Hippocampal formation (tissue), 2 donors: ENCODE measurements around the gene NME3.

Source experiments
- DNase-seq, 2 donors: peaks; one replicate each; lab custom pipeline; 2025; lab: John Stamatoyannopoulos, UW

NME3 gene

DNA sequence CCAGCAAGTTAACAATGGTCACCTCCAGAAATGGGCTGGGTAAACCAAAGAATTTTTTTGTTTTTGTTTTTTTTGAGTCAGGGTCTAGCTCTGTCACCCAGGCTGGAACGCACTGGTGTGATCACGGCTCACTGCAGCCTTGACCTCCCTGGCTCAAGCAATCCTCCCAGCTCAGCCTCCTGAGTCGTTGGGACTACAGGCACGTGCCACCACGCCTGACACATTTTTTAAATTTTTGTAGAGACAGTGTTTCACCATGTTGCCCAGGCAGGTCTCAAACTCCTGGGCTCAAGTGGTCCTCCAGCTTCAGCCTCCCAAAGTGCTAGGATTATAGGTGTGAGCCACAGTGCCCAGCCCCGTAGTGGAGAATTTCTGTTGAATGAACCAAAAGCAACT, 9.3 kb upstream of the NME3 start:
- no peak for DNase-seq

DNA sequence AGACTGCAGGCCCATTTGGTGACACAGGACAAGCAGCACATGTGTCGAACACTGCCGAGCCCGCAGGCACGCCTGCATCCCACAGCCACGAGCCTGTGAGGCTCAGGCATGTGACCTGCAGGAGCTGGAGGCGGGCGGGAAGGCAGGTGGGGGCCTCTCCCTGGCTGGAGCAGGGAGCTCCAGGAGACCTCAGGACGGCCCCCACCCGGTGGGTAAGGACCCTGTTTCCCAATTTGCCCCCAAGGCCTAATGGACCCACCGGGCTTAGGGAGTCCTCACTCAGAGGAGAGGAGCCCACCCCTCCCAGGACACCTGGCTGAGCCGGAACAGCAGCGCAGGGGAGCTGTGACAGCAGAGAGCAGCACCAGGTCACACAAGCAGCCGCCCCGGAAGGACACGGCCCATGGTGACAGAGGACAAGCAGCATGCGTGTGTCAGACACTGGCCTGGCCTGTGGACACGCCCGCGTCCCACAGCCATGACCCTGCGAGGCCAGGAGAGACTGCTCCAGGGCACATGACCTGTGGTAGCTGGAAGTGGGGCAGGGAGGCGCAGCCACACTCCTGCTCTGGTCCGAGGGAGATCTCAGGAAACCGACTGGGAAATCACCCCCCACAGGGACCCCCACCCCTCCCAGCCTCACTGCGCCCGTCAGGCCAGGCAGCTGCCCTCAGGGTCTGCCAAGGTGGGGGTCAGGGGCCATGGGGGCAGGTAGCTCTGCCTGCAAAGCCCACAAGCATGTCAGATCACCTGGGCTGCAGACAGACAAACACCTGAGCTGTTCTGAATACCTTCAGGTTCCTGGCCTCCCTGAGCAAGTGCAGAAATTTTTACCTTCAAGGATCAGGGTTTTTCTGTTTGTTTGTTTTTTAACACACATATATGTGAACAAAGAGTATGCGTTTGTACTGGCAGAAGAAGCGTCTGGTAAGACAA, 8.7 kb upstream of the NME3 start:
- no peak for DNase-seq

DNA sequence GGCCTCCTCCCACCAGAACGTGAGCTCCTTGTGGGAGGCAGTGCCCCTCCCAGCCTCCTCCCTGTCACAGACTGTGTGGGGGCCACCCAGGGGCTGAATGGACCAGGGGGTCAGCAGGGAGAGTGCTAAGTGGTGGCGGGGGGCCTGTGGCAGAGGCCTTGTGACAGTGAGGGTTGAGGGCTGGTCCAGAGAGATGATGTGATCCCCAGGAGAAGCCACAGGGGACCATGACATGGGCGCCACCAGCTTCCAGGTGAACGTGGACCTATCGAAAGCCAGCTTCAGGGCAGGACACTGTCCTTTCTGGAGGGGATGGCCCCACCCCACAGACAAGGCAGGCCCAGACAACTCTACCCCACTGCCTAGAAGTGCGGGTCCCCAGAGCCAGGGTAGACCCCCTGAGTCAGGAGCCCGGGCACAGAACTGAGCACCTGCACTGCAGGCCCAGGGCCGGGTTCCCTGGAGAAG, 7.9 kb upstream of the NME3 start:
- no peak for DNase-seq

DNA sequence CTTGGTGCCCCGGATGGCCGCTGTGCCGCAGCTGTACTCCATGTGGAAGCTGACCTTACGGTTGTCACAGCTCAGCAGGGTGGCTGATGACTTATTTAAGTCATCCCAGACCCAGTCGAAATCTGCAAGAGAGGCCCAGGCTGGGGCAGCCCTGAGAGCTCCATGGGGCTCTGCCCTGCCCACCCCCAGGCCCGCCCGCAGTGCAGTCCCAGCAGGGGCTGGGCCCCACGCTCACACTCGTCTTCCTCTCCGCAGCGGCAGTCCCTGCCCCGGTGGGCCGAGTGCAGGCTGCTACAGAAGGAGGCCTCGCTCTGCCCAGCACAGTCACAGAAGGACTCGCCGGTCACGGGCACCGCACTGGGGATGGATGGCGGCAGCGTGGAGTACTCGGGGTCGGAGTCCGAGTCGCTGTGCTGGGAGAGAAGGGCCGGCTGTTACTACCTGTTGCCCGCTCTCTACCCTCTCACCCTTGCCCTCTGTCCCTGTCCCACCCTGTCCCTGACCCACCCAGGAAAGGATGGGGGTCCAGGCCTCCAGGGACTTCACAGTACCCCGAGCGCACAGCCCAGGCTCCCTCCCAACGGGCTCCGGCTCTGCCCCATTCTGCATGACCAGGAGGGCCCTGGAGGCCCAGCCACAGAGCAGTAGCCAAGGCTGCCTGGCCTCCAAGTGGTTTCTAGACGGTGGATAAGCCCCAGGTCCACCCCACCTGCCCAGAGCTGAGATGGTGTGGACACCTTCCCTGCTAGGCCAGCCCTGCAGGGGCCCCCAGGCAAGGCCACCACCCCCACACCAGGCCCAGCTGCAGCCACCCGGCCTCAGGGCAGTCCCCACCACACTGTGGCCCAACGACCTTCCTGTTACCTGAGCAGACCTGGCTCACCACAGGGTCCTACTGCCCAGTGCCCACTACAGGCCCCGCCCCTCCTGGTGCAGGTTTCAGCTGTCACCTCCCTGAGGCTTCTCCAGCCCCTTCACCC, 7.1 kb upstream of the NME3 start:
- DNase-seq: no peak

DNA sequence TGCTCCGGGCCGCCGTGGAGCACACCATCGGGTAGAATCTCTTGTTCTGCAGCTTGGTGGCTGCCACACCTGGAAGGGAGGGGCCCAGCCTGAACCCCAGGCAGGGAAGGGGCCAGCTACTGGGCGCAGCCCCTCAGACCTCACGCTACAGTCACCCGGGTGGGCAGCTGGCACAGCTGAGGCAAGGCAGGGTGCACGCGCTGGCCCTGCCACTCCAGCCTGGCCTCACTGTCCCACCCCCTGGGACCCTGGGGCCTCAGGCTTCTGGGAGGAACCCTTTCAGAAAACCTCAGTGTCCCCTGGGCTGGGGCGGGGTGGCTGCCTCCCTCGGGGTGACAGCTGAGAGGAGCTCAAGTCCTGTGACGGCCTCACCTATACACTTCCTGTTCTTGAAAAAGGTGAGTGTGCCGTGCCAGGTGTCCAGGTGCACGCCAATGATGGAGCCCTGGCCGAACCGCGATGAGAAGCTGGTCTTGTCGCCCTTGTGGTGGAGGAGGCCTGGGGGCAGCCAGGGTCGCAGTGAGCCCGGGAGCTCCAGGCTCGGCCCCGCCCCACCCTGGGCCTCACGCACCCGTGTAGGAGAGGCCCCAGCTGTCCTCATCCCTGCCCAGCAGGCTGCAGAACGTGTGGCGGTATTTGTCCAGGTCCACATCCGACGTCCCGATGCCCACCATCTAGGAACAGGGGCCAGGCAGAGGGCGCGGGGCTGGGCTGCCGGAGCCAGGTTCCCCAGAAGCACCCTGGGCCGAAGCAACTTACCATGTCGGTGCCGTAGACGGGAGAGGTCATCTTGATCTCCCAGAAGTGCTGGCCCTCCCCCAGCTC, 6.2 kb upstream of the NME3 start:
- DNase-seq: no peak

DNA sequence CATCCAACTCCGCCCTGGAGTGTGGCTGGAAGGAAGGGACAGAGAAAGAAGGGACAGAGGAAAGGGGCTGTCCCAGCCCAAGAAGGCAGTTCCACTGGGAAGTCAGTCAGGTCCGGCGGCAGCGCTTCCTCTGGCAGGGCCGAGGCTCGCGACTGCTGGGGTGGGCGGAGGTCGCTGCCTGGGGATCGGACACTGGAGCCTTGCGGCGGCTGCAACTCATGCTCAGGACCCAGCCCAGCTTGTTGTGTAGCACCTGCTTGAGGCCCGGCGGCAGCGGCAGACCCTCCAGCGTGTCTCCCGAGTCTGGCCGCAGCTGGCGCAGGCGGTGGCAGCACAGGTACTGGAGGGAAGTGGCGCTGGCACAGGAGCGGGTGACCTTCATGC, 5.6 kb upstream of the NME3 start:
- no peak for DNase-seq

DNA sequence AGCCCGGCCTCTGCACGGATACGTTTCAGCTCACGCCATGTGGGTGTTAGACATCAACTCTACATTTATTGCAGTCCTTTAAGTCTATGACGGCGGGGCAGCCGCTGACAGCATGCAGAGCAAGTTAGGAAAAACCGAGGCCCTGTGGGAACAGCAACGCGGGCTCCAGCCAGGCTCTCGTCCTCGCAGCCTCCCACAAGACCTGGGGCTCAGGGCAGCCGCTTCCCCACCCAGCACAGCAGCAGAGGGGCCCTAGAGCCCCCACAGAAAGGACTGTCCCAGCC, 5.3 kb upstream of the NME3 start:
- DNase-seq: no peak

DNA sequence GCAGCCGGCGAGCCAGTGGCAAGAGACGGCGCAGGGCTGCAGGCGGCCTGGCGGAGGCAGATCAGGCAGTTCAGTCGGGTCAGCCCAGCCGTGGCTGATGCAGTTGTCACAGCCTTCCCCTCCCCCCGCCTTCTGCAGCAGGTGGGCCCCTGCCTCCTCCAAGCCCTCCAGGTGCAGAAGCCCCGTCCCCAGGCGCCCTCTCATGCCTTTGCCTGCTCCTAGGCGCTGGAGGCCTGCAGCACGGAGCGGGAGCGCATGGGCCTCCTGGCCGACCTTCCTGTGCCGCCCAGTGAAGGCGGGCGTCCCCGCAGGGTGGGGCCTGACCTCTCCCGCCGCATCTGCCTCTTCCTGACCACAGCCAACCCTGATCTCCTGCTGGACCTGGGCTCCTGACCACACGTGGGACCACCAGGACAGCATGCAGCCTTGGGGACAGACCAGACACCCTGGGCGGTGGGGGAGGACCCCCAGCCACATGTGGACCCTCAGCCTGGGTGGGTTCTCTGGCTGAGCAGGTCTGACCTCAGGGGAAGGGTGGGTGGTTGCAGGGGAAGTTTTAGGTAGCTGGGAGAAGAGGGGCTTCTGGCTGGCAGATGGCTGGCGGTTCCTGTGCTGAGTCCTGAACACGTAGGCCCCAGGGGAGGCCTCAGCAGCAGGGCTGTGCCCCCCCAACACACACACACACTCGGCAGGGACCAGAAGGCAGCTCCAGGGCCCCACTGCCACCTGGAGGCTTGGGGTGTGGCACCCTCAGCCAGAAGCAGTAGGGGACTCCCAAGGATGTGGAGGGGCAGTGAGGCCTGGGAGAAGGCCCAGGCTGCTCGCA, 4.7 kb upstream of the NME3 start:
- no peak for DNase-seq

DNA sequence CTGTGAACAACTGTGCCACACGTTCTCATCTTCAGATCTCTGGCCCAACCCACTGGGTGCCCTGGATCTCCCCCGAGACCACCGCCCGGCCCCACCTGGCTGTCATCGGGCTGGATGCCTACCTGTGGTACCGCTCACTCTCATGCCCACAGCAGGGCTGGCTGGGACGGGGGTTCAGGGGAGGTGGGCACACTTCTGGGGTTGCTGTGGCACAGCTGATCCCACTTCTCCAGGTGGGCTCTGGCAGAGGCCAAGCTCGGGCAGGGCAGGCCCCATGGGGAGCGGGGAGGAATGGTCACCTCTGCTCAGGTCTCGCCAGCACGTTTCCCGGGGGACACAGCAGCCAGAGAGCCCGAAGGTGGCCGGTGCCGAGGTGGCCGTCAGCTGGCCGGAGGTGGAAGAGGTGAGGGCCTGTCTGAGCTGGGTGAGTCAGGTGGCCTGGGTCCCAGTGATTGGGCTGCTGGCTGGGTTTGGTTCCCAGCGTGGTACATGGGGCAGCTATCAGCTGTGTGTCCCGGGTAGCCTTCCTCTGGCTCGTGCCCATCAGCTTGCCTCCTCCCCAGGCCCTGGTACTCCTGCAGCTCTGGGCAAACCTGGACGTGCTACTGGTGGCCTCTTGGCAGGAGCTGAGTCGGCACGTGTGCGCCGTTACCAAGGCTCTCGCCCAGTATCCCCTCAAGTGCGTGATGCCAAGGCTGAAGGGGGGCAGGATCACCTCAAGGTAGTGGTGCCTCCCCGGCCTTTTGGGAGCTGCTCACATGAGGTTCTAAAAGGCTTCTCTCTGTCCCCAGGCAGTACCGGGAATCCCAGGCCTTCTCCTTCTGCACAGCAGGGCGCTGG, 3.9 kb upstream of the NME3 start:
- DNase-seq: no peak

DNA sequence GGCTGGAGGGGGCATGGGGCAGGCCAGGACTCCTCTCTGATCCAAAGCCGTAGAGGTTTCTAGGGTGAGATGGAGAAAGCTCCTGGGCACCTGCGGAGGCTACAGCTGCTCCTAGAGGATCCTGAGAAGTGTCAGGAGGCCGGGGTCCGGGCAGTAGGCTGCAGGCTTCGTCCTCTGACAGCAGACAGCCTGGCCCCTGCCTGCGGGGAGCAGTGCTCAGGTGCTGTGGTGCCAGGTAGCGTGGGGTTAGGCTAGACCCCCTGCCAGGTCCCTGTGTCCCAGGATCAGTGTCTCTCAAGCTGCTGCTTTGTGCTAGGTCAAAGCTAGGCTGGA, 3.1 kb upstream of the NME3 start:
- DNase-seq: no peak

DNA sequence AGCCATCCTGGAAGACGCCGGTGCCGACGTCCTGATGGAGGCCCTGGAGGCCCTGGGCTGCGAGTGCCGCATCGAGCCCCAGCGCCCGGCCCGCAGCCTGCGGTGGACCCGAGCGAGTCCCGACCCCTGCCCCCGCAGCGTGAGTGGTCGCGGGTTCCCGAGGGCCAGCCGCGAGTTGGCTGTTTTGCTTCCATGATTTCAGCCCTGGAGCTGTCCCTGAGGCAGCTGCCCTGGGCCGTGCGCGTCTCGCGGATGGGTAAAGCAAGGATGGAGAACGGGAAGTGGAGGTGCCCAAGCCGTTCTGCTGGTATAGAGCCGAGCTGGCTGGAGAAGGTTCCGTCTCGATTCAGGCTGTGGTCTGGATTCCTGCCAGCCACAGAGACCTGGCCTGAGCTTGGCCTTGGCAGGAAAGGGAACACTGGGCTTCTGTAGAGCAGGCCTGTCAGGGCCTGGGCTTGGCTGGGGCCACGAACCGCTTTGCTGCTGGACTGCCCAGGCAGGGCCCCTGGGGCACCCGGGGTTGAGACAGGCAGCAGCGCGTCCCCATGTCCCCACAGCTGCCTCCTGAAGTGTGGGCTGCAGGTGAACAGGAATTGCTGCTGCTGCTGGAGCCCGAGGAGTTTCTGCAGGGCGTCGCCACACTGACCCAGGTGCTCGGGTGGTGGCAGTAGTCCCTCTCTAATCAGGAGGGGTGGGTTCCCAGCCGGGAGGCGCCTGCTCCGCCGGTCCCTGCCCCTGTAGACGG, 2.5 kb upstream of the NME3 start:
- DNase-seq: no peak

DNA sequence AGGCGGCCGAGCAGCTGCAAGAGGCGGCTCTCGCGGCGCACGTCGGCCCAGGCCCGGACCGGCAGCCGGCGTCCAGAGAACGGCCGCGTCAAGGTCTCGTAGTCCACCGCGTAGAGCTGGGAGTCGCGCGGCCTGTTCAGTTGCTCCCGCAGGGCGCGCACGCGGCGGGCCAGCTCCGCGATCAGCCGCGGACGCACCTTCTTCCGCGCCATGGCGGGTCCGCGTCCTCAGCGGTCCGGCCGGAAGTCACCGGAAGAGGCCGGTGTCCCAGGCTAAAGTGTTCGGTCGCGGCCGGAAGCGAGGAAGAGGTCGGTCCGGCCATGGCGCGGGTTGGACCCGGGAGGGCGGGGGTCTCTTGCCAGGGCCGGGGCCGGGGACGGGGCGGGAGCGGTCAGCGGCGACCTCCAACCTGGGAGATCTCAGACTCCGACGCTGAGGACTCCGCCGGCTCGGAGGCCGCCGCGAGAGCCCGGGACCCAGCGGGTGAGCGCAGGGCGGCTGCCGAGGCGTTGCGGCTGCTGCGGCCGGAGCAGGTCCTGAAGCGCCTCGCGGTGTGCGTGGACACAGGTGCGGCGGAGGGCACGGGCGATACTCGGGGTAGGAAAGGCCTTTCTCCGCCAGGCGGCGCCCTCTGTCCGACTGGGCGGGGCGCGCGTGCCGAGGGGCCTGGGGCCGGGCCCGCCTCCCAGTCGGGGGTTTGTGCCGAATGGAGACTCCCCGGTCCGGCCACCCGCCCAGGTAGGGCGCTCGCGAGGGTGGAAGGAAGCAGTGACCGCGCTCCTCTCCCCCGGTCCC, 1.8 kb upstream of the NME3 start, which contains the start of gene MRPS34:
TSS of gene MRPS34 (minus strand) at position 227 of the 795 bp plus-strand sequence. CDS start at position 212, 15 bp downstream.
- DNase-seq: peak; percentile 70 to 74

DNA sequence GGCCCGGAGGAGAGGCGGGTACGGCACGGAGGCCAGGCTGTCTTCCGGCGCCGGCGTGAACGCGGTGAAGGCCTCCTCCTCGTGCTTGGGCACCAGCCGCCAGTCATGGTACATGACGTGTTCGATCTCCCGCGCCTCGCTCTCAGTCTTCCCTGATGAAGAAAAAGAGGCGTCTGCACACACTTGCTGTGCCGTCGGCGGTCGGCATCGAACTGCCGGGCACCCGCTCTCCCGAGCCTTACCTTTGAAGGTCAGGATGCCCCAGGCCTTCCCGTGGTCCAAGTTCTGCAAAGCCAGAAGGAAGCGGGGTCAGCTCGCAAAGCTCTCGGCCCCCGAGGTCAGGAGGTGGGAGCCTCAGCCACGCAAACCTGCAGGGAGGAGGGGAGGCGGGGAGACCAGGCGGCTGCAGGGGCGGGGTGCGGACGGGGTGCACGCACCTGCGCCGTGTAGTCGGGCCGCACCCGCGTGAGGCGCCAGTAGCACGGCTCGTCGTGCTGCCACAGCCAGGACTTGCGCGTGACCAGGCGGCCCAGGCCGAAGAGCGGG, 1.1 kb upstream of the NME3 start, which contains the start of gene EME2:
TSS of gene EME2 (plus strand) at position 449 of the 546 bp plus-strand sequence. CDS start 418 bp downstream, outside the sequence.
- DNase-seq: no peak

DNA sequence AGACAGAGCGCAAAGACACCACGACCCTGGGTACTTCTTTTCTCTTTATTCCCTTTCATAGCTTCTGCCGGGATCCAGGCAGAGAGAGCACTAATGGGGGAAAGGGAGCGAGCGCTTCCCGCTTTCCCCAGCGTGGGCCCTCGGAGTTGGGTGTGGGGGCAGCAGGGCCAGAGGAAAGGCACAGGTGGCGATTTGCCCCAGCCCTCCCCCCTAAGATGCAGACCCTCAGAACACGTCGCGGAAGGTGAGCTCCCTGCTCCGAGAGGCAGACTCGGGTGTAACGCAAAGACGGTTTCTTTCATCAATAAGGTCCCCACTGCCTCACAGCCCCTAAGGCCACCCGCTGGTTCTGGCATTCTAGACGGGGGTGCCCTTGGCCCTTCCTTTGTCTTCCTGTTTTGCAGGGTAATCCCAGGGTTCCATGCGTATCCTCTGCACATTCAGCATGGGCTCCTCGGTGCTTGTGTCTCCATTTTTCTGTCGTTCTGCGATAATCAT, 570 bp upstream of the NME3 start:
- DNase-seq: no peak

DNA sequence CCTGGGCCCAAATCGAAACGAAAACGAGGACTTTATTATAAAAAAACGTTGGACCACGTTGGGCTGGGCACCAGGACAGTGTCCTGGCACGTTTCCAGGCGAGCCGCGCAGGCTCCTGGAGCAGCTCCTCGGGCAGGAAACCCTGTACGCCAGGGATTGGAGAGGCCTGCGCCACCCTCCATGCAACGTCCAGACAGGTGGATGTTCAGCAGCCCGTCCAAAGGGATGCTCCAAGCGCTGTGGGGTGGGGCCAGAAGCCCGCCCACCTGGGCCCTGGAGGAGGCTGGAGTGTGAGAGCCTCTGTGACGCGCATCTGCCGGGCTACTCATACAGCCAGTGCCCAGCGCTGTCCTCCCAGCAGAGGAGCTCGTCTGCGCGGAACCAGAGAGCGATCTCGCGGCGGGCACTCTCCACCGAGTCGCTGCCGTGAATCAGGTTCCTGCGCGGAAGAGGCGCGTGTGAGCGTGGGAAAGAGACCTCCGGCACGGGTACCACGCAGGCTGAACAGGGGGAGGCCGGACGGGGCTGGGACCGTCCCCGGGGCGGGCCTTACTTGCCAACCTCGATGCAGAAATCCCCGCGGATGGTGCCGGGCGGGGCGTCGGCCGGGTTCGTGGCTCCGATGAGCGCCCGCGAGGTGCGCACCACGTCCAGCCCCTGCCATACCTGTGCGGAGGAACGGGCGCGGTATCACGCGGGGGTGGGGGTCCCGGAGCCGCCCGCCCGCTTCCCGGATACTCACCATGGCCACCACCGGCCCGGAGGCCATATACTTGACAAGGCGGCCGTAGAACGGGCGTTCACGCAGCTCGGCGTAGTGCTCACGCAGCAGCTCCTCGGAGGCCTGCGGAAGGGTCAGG, 785 bp downstream of the NME3 start:
- DNase-seq: peak in 1 of 2 donors; percentile 14

DNA sequence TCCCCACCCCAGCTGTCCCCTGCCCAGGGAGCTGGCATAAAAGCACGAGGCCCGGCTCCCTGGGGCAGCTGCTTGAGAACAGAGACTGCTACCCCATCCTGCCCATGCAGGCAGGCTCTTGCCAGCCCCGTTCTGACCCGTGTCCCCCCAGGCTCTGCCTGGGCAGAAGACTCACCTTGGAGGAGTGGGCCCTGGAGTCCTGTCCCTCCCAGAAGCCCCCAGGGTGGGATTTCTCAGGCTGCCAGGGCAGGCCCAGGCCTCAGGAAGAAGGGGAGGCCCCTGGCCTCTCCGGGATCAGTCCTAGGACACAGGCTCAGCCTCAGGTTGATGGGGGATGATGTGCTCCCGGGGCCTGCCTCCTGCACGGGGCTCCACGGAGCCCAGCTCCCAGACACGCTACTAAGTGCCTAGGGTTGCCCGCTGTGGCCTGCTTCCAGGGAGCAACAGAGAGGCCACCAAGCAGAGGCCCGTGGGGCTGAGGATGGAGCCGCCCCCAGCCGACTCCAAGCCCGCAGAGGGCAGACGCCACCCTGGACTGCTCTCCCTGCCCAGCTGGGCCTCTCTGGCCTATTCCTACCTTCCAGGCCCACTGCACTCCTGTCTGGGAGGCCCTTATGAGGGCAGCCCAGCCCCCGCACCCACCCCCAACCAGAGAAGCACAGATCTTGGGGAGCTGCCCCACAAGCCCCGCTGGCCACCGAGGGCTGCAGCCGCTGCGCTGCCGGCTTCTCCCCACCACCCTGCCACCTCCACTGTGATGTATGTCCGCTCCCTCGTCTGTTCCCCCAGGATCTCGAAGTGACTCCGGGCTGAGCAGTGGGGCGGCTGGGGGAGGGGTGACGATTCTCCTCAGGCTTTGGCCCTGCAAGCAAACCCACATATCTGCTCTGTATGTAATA, 1.7 kb downstream of the NME3 start:
- no peak for DNase-seq
